IMR-90 (cell line): Measurements from ENCODE around the gene GALNT12. TPM values are rescaled to one million over a fixed set of nuclear protein-coding genes. Genes with fewer than 3 reads are reported as not detected.

Experiments
- ATAC-seq: fragments of 200-7000 bp; cut with Tn5 transposase; 2 replicates; pipeline ENCODE4 v1.9.1; 2020; ENCODE audit warnings: low read depth, mild to moderate bottlenecking, moderate library complexity
- BruUV-seq: library from RNA; stranded (reverse); fragments of 400-500 nt; replicated peaks from 2 replicates; lab custom pipeline; 2021; lab: Mats Ljungman, UMichigan
- CTCF ChIA-PET: fragments of 300-600 bp; formaldehyde crosslinking; extraction: SDS; loops from one replicate; lab custom pipeline; 2021; ENCODE audit warnings: antibody characterized with exemption; lab: Yijun Ruan, JAX
- POLR2A ChIA-PET: fragments of 300-600 bp; sonication (Branson Sonifier 250); formaldehyde crosslinking; loops from one replicate; lab custom pipeline; 2022; ENCODE audit warnings: antibody characterized with exemption; ENCODE audit not compliant: unreplicated experiment; lab: Charles Lee
- DNase-seq: peaks from one replicate; pipeline ENCODE4 v3.0.0; 2013
- H2AFZ ChIP-seq: replicated peaks from 2 replicates; pipeline ENCODE3; 2013; ENCODE audit warnings: low read length, mild to moderate bottlenecking; ENCODE audit not compliant: poor library complexity
- H2AK5ac ChIP-seq: 2 replicates; pipeline ENCODE4 v1.6.1; 2013; ENCODE audit warnings: low read depth, low read length, inconsistent platforms
- H2AK9ac ChIP-seq: replicated peaks from 2 replicates; pipeline ENCODE3; 2013; ENCODE audit warnings: mild to moderate bottlenecking, low read depth, low read length, moderate library complexity; ENCODE audit not compliant: poor library complexity
- H2BK120ac ChIP-seq: 2 replicates; pipeline ENCODE4 v1.6.1; 2013; ENCODE audit warnings: low read depth, low read length, inconsistent platforms
- H2BK15ac ChIP-seq: 3 replicates; pipeline ENCODE4 v1.6.1; 2013; ENCODE audit warnings: low read depth, low read length, inconsistent platforms
- H2BK20ac ChIP-seq: 2 replicates; pipeline ENCODE4 v1.6.1; 2013; ENCODE audit warnings: low read depth, mild to moderate bottlenecking, inconsistent platforms, low read length, moderate library complexity
- H2BK5ac ChIP-seq: 2 replicates; pipeline ENCODE4 v1.6.1; 2013; ENCODE audit warnings: mild to moderate bottlenecking, low read depth, low read length, inconsistent platforms; ENCODE audit not compliant: poor library complexity, severe bottlenecking
- H3K14ac ChIP-seq: replicated peaks from 2 replicates; pipeline ENCODE4 v1.6.1; 2013; ENCODE audit warnings: low read depth, low read length, inconsistent platforms
- H3K18ac ChIP-seq: 2 replicates; pipeline ENCODE4 v1.6.1; 2013; ENCODE audit warnings: low read depth, low read length, control low read depth
- H3K23ac ChIP-seq: 2 replicates; pipeline ENCODE4 v1.6.1; 2013; ENCODE audit warnings: low read depth, low read length, inconsistent platforms
- H3K27ac ChIP-seq: 2 replicates; pipeline ENCODE4 v1.5.1; 2013; ENCODE audit warnings: mild to moderate bottlenecking, control low read depth, low read length; ENCODE audit not compliant: insufficient read depth
- H3K27me3 ChIP-seq: 2 replicates; pipeline ENCODE4 v1.6.1; 2013; ENCODE audit warnings: low read length; ENCODE audit not compliant: control insufficient read depth, insufficient read depth
- H3K36me3 ChIP-seq: 2 replicates; pipeline ENCODE4 v1.6.1; 2013; ENCODE audit warnings: low read length, mixed read lengths; ENCODE audit not compliant: control insufficient read depth, insufficient read depth
- H3K4ac ChIP-seq: 2 replicates; pipeline ENCODE4 v1.6.1; 2013; ENCODE audit warnings: low read depth, low read length, inconsistent platforms
- H3K4me1 ChIP-seq: 2 replicates; pipeline ENCODE4 v1.6.1; 2013; ENCODE audit warnings: low read length, mixed read lengths; ENCODE audit not compliant: control insufficient read depth, insufficient read depth
- H3K4me2 ChIP-seq: 2 replicates; pipeline ENCODE4 v1.6.1; 2013; ENCODE audit warnings: low read depth, mild to moderate bottlenecking, control low read depth, low read length, moderate library complexity
- H3K4me3 ChIP-seq: 2 replicates; pipeline ENCODE4 v1.5.1; 2013; ENCODE audit warnings: low read depth, mild to moderate bottlenecking, control low read depth, low read length, moderate library complexity; ENCODE audit not compliant: insufficient read depth
- H3K56ac ChIP-seq: 2 replicates; pipeline ENCODE4 v1.6.1; 2013; ENCODE audit warnings: low read length, inconsistent platforms; ENCODE audit not compliant: insufficient read depth; ENCODE audit errors: extremely low read depth
- H3K79me1 ChIP-seq, 2 experiments: 2 replicates each; pipeline ENCODE4 v1.6.1; 2013; ENCODE audit warnings: low read length in 2 of 2, inconsistent platforms in 1 of 2, low read depth in 1 of 2
- H3K9ac ChIP-seq: 2 replicates; pipeline ENCODE4 v1.6.1; 2013; ENCODE audit warnings: low read depth, low read length, control low read depth
- H3K9me1 ChIP-seq: 2 replicates; pipeline ENCODE4 v1.6.1; 2013; ENCODE audit warnings: low read length, inconsistent platforms; ENCODE audit not compliant: insufficient read depth
- H3K9me3 ChIP-seq: 2 replicates; pipeline ENCODE4 v1.6.1; 2013; ENCODE audit warnings: low read length; ENCODE audit not compliant: control insufficient read depth, insufficient read depth
- H4K20me1 ChIP-seq: 2 replicates; pipeline ENCODE4 v1.6.1; 2013; ENCODE audit warnings: low read length, inconsistent platforms; ENCODE audit not compliant: insufficient read depth
- H4K5ac ChIP-seq: 2 replicates; pipeline ENCODE4 v1.6.1; 2013; ENCODE audit warnings: mild to moderate bottlenecking, low read depth, low read length, control low read depth
- H4K8ac ChIP-seq, 2 experiments: 2 replicates each; pipeline ENCODE4 v1.6.1; 2013; ENCODE audit warnings: low read depth in 2 of 2, low read length in 2 of 2, control low read depth in 1 of 2, inconsistent platforms in 1 of 2
- H4K91ac ChIP-seq: 2 replicates; pipeline ENCODE4 v1.6.1; 2013; ENCODE audit warnings: low read depth, low read length, inconsistent platforms; ENCODE audit not compliant: insufficient read depth
- MXI1 ChIP-seq: IDR thresholded peaks from 2 replicates; pipeline ENCODE4 v1.6.1; 2012; ENCODE audit warnings: low read depth, mild to moderate bottlenecking, low read length, moderate library complexity, borderline replicate concordance
- RAD21 ChIP-seq: IDR thresholded peaks from 2 replicates; pipeline ENCODE4 v1.6.1; 2012; ENCODE audit warnings: low read length, improper control_type of control experiment
- WGBS, 2 experiments: methylation state at CpG; one replicate each; pipeline versions ENCODE4 v1.1.5 to v1.1.7; 2013; ENCODE audit warnings: missing lambda C conversion rate in 2 of 2; ENCODE audit not compliant: insufficient read length in 1 of 2; ENCODE audit errors: extremely low coverage in 2 of 2; 5-methylcytosine and 5-hydroxymethylcytosine counted together
- dilution Hi-C: fragments of 300-500 bp; cut with HindIII; formaldehyde crosslinking; loops from one replicate; pipeline ENCODE4 v1.14.3; 2018; ENCODE audit warnings: low sequenced_read_pairs; ENCODE audit not compliant: unreplicated experiment
- in situ Hi-C: fragments of 300-500 bp; cut with MboI; formaldehyde crosslinking; loops from 3 replicates; pipeline ENCODE4 v1.14.3; 2019; ENCODE audit warnings: low sequenced_read_pairs, inconsistent platforms, mixed read lengths
- intact Hi-C: fragments of 100-400 bp; cut with micrococcal nuclease; formaldehyde crosslinking; loops from 2 replicates; pipeline ENCODE4 v1.10.0; 2022
- polyA plus RNA-seq, 3 experiments: library from polyadenylated mRNA; depleted of rRNA; stranded (reverse); fragments of >200 nt; gene quantifications; 2 replicates each; pipeline ENCODE4 v1.2.3, GENCODE V29; 2012; ENCODE audit warnings: low replicate concordance in 1 of 3
- total RNA-seq: library from RNA; depleted of rRNA; stranded (reverse); fragments of >200 nt; gene quantifications from 2 replicates; pipeline ENCODE4 v1.2.3, GENCODE V29; 2012

GALNT12 gene
- total and polyA plus RNA-seq, 2 of the 4 experiments (the other 2 are of a cell fraction), result 2.3 to 2.5 TPM

DNA sequence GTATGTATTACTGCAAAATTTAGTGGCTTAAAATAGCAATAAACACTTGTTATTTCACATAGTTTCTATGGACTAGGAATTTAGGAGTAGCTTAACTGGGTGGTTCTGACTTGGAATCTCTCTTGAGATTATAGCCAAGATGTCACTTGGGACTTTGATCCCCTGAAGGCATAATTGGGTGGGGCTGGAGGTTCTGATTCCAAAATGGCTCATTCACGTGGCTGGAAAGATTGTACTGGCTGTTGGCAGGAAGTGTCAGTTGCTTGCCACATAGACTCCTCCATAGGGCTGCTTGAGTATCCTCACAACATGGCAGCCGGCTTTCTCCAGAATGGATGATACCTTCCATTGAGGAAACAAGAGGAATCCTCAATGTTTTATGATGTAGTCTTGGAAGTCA is 11.3 kb downstream of the GALNT12 start:
- Histone ChIP-seq H4K8ac (no peak overlapping the region), H3K14ac (no peak overlapping the region), H2BK15ac (no peak overlapping the region), H3K23ac (no peak overlapping the region), H4K91ac (no peak overlapping the region), H2BK120ac (no peak overlapping the region), H3K9me3 (peaks cover 6% of the 10 kb centered on the region; the same call in 1 of the 2 replicates), H3K27ac (no peak overlapping the region), H3K27me3 (peaks cover 2% of the 10 kb centered on the region; the same call in 1 of the 2 replicates), H2BK5ac (no peak overlapping the region), H3K4me2 (no peak overlapping the region), H4K20me1 (no peaks in the 10 kb centered on the region), H3K9ac (no peak overlapping the region), H2BK20ac (no peak overlapping the region), H2AFZ (no peak overlapping the region), H3K79me1 (no peaks in the 10 kb centered on the region), H3K4me1 (no peaks in the 10 kb centered on the region), H3K36me3 (peaks cover 2% of the 10 kb centered on the region; the same call in 1 of the 2 replicates), H2AK5ac (no peak overlapping the region), H4K5ac (no peak overlapping the region), H3K56ac (no peak overlapping the region), H3K4me3 (no peak overlapping the region), H2AK9ac (no peak overlapping the region), H3K9me1 (no peaks in the 10 kb centered on the region), H3K4ac (no peak overlapping the region), H3K18ac (no peak overlapping the region)
- no peak for ATAC-seq
- WGBS, 2 experiments, result no CpG with 5 or more reads among the region's 2 CpGs
- POLR2A ChIA-PET, result no interaction called here
- CTCF ChIA-PET, result interaction anchor here (1.2 kb wide), 1 partner anchor 11 kb away, joined by 3 read pairs; no protein-coding TSS in a partner anchor
- TF ChIP-seq RAD21, result no peak
- no peak for TF ChIP-seq MXI1
- no TSS peak for BruUV-seq
- intact Hi-C loops (no loop called here), in situ Hi-C loops (no loop called here), dilution Hi-C loops (no loop called here)
- no peak for DNase-seq
